ENCODE measurements around the gene FLNB.

The FLNB gene

GRCh38 chr3:58041182-58041825 lies 33.1 kb downstream of the FLNB start:
- Histone ChIP-seq H3K4me3 (ENCODE audit: low read depth, low read length) (no peak overlapping the region), H3K9me3 (ENCODE audit: control insufficient read depth, insufficient read depth, low read depth, low read length) (no peaks in the 10 kb centered on the region), H3K27ac (ENCODE audit: extremely low read depth, low read depth, low read length) (no peak overlapping the region), H3K36me3 (ENCODE audit: control insufficient read depth in 2 of 2, insufficient read depth in 1 of 2, low read length in 2 of 2) (no peaks in the 10 kb centered on the region), H3K4me1 (ENCODE audit: control insufficient read depth, insufficient read depth, low read length) (peaks cover 8% of the 10 kb centered on the region)
- TF ChIP-seq ZIC2 (tag by site-specific recombination; IDR thresholded peaks at IDR 0.05) (peak; percentile 73), ZNF239 (tag by site-specific recombination; IDR thresholded peaks at IDR 0.05) (no peak)
- ChIA-PET CTCF (no interaction called here), POLR2A (interaction anchor here (1.5 kb wide), 1 partner anchor 11 kb away, joined by 3 read pairs; no protein-coding TSS in a partner anchor)

DNA sequence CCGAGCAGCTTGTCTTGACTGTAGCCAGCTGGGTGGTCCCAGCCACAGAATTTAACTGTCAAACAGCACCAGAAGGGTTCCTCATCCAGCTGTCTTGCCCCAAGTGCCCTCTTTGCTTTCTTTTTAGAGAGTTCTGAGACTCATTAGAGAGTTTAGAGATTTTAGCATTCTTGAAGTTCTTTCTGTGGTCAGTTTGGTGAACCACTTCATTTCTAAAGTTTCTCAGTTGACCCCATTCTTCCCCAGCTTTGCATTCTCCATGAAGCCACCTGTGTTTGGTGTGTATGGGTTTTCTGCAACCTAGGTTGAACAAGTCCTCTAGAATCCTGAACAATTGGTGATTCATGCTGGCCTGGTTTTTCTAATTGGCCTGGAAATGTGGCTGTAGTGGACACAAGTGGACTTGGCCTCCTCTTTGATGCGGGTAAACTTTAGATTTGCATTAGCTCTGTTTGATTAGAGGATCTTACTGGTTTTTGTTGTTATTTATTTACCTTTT lies 33.7 kb downstream of the FLNB start:
- no peak overlapping the region for H3K4me3 ChIP-seq (ENCODE audit: low read depth, low read length)
- ChIA-PET POLR2A (no interaction called here), CTCF (no interaction called here)
- no peaks in the 10 kb centered on the region for H3K9me3 ChIP-seq (ENCODE audit: control insufficient read depth, insufficient read depth, low read depth, low read length)
- H3K36me3 ChIP-seq (ENCODE audit: control insufficient read depth in 2 of 2, insufficient read depth in 1 of 2, low read length in 2 of 2): no peaks in the 10 kb centered on the region
- TF ChIP-seq ZNF155 (tag by site-specific recombination; IDR thresholded peaks at IDR 0.05) (no peak), SALL2 (tag by site-specific recombination; IDR thresholded peaks at IDR 0.05; ENCODE audit: borderline replicate concordance) (no peak), ZNF777 (tag by site-specific recombination; IDR thresholded peaks at IDR 0.05; ENCODE audit: borderline replicate concordance) (no peak), ZNF600 (tag by site-specific recombination; IDR thresholded peaks at IDR 0.05) (no peak), ZNF76 (tag by site-specific recombination; IDR thresholded peaks at IDR 0.05; ENCODE audit: borderline replicate concordance, low read depth) (no peak), SCRT1 (tag by site-specific recombination; IDR thresholded peaks at IDR 0.05; ENCODE audit: borderline replicate concordance) (no peak), ZNF768 (tag by site-specific recombination; IDR thresholded peaks at IDR 0.05) (no peak), ZNF366 (tag by site-specific recombination; conservative IDR thresholded peaks at IDR 0.05) (no peak), ZNF426 (tag by site-specific recombination; IDR thresholded peaks at IDR 0.05) (no peak), KLF10 (tag by site-specific recombination; IDR thresholded peaks at IDR 0.05) (no peak), ZBTB7A (tag by site-specific recombination; IDR thresholded peaks at IDR 0.05; ENCODE audit: low read depth) (no peak), ZNF654 (tag by site-specific recombination; IDR thresholded peaks at IDR 0.05; ENCODE audit: low read depth) (no peak), ZSCAN5A (tag by site-specific recombination; IDR thresholded peaks at IDR 0.05) (no peak), ZNF664 (tag by site-specific recombination; IDR thresholded peaks at IDR 0.05) (no peak), OVOL3 (tag by site-specific recombination; IDR thresholded peaks at IDR 0.05) (no peak), ZBTB1 (tag by site-specific recombination; IDR thresholded peaks at IDR 0.05) (no peak)
- TF ChIP-seq, protein P1, sequence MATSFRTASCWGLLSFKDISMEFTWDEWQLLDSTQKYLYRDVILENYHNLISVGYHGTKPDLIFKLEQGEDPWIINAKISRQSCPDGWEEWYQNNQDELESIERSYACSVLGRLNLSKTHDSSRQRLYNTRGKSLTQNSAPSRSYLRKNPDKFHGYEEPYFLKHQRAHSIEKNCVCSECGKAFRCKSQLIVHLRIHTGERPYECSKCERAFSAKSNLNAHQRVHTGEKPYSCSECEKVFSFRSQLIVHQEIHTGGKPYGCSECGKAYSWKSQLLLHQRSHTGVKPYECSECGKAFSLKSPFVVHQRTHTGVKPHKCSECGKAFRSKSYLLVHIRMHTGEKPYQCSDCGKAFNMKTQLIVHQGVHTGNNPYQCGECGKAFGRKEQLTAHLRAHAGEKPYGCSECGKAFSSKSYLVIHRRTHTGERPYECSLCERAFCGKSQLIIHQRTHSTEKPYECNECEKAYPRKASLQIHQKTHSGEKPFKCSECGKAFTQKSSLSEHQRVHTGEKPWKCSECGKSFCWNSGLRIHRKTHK (tag by site-specific recombination; IDR thresholded peaks at IDR 0.05): no peak
- peaks cover 8% of the 10 kb centered on the region for H3K4me1 ChIP-seq (ENCODE audit: control insufficient read depth, insufficient read depth, low read length)
- no peak overlapping the region for H3K27ac ChIP-seq (ENCODE audit: extremely low read depth, low read depth, low read length)

Measured in HEK293 (cell line).